ENCODE results near the gene HSD11B1.

DNA sequence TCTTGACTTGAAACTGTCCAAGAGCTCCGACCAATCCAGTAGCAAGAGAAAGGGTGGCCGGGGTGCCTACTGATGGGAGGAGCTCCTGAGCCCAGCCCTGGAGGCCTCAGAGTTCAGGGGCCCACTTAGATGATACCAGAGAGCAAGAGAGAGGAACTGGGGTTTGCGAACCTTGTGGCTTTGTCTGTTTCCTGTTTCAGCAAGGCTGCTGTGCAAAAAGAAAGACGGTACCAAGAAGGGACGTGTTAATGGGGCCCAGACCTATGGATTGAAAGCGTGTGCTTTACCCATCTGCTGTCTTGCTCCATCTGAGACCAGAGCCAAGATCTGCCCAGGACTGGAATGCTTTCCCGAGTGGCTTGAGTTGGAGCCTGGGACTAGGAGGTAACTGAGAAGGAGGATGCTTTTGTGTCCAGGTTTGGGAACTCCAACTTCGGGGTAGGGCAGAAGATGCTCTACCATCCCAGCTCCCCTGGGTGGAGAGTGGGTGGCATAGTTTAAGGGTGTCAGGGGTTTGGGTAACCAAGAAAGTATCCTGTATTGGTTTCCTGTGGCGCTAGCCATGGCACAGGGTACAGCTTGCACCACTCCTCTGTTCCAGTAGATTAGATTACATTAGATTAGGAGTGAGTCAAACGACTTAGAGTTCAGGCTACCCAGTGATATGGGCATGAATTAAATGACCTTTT is 51.4 kb downstream of the HSD11B1 start, which contains the start of gene TRAF3IP3:
- TF ChIP-seq, protein P1, sequence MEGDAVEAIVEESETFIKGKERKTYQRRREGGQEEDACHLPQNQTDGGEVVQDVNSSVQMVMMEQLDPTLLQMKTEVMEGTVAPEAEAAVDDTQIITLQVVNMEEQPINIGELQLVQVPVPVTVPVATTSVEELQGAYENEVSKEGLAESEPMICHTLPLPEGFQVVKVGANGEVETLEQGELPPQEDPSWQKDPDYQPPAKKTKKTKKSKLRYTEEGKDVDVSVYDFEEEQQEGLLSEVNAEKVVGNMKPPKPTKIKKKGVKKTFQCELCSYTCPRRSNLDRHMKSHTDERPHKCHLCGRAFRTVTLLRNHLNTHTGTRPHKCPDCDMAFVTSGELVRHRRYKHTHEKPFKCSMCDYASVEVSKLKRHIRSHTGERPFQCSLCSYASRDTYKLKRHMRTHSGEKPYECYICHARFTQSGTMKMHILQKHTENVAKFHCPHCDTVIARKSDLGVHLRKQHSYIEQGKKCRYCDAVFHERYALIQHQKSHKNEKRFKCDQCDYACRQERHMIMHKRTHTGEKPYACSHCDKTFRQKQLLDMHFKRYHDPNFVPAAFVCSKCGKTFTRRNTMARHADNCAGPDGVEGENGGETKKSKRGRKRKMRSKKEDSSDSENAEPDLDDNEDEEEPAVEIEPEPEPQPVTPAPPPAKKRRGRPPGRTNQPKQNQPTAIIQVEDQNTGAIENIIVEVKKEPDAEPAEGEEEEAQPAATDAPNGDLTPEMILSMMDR (conservative IDR thresholded peaks at IDR 0.05; ENCODE audit: low read length): no peak
- no peak for TF ChIP-seq EZH2phosphoT487 (IDR thresholded peaks at IDR 0.05; ENCODE audit: borderline replicate concordance)

Data from Loucy (cell line).